HG03097 (cell line): ENCODE measurements around the gene RFPL3.
"Not testable (repeated sequence)": the region's sequence is repeated elsewhere in the genome, so short reads cannot be mapped to it uniquely, and the experiment has no call there.

Experiments
- ATAC-seq: cut with Tn5 transposase; IDR thresholded peaks from one replicate; pipeline ENCODE4 v1.9.1; 2021; ENCODE audit not compliant: unreplicated experiment, low FRiP score

The RFPL3 gene

GRCh38 chr22:32328306-32329201 lies 29.1 kb upstream of the RFPL3 start:
- no peak for ATAC-seq

GRCh38 chr22:32329202-32329645 lies 28.4 kb upstream of the RFPL3 start:
- ATAC-seq, result no peak

- no peak for ATAC-seq
Measured at GRCh38 chr22:32331236-32331917, 26.3 kb upstream of the RFPL3 start.

GRCh38 chr22:32331918-32332725 lies 25.5 kb upstream of the RFPL3 start:
- no peak for ATAC-seq

GRCh38 chr22:32333141-32333768 lies 24.4 kb upstream of the RFPL3 start:
- no peak for ATAC-seq

GRCh38 chr22:32333769-32334659 lies 23.7 kb upstream of the RFPL3 start:
- no peak for ATAC-seq

- ATAC-seq, result no peak
Measured at GRCh38 chr22:32334660-32335365, 22.9 kb upstream of the RFPL3 start.

GRCh38 chr22:32335471-32335870 lies 22.2 kb upstream of the RFPL3 start:
- ATAC-seq, result no peak

- no peak for ATAC-seq
Measured at GRCh38 chr22:32336121-32336603, 21.5 kb upstream of the RFPL3 start.

- no peak for ATAC-seq
Measured at GRCh38 chr22:32336771-32337424, 20.8 kb upstream of the RFPL3 start.

GRCh38 chr22:32337425-32337824 lies 20.2 kb upstream of the RFPL3 start:
- ATAC-seq, result not testable (repeated sequence)

GRCh38 chr22:32338757-32339156 lies 18.9 kb upstream of the RFPL3 start:
- no peak for ATAC-seq

GRCh38 chr22:32339190-32340012 lies 18.3 kb upstream of the RFPL3 start:
- no peak for ATAC-seq

GRCh38 chr22:32340411-32340810 lies 17.3 kb upstream of the RFPL3 start:
- ATAC-seq, result no peak

- no peak for ATAC-seq
Measured at GRCh38 chr22:32341122-32341740, 16.4 kb upstream of the RFPL3 start.

GRCh38 chr22:32342977-32343376 lies 14.7 kb upstream of the RFPL3 start:
- no peak for ATAC-seq

GRCh38 chr22:32343941-32344340 lies 13.7 kb upstream of the RFPL3 start:
- no peak for ATAC-seq
